Kidney capillary endothelial cell (primary cell): Measurements from ENCODE around the gene PAGE4.
A peak's percentile ranks its signal among the peaks of the same experiment; 100 is the strongest.

ENCODE experiments used
- DNase-seq: peaks from one replicate; pipeline ENCODE4 v3.0.0-alpha.2; 2018; ENCODE audit warnings: low spot score

The PAGE4 gene

GRCh38 chrX:49829016-49829415, at the start of gene PAGE4:
PAGE4 (plus strand) TSS chrX:49829303; CDS start chrX:49830429, 1,126 bp downstream.
- no peak for DNase-seq

- DNase-seq = no peak
Measured at GRCh38 chrX:49784747-49785280, 44.3 kb upstream of the PAGE4 start.

- no peak for DNase-seq
Measured at GRCh38 chrX:49792376-49792775, 36.7 kb upstream of the PAGE4 start.

GRCh38 chrX:49793686-49794085, 35.4 kb upstream of the PAGE4 start:
- no peak for DNase-seq

- no peak for DNase-seq
Measured at GRCh38 chrX:49799828-49800227, 29.3 kb upstream of the PAGE4 start.

GRCh38 chrX:49809891-49810632, 19.0 kb upstream of the PAGE4 start:
- no peak for DNase-seq

- no peak for DNase-seq
Measured at GRCh38 chrX:49812177-49812576, 16.9 kb upstream of the PAGE4 start.

GRCh38 chrX:49816435-49816834, 12.7 kb upstream of the PAGE4 start:
- no peak for DNase-seq

GRCh38 chrX:49838374-49838773, 9.3 kb downstream of the PAGE4 start:
- DNase-seq = peak; percentile 33

GRCh38 chrX:49840679-49841078, 11.6 kb downstream of the PAGE4 start:
- DNase-seq = peak; percentile 25

- no peak for DNase-seq
Measured at GRCh38 chrX:49842621-49843020, 13.5 kb downstream of the PAGE4 start.

- no peak for DNase-seq
Measured at GRCh38 chrX:49844611-49845010, 15.5 kb downstream of the PAGE4 start.

- DNase-seq = no peak
Measured at GRCh38 chrX:49845701-49846403, 16.7 kb downstream of the PAGE4 start.

- DNase-seq = no peak
Measured at GRCh38 chrX:49846522-49846921, 17.4 kb downstream of the PAGE4 start.

GRCh38 chrX:49848275-49848674, 19.2 kb downstream of the PAGE4 start:
- DNase-seq = no peak

GRCh38 chrX:49850028-49850427, 20.9 kb downstream of the PAGE4 start:
- DNase-seq = no peak

- no peak for DNase-seq
Measured at GRCh38 chrX:49853661-49854060, 24.6 kb downstream of the PAGE4 start.

GRCh38 chrX:49856819-49857218, 27.7 kb downstream of the PAGE4 start:
- no peak for DNase-seq

GRCh38 chrX:49858341-49858740, 29.2 kb downstream of the PAGE4 start:
- DNase-seq = no peak

GRCh38 chrX:49859491-49859890, 30.4 kb downstream of the PAGE4 start:
- no peak for DNase-seq

GRCh38 chrX:49860867-49861535, 31.9 kb downstream of the PAGE4 start:
- no peak for DNase-seq

GRCh38 chrX:49862093-49862492, 33.0 kb downstream of the PAGE4 start:
- DNase-seq = no peak

- DNase-seq = no peak
Measured at GRCh38 chrX:49868739-49869138, 39.6 kb downstream of the PAGE4 start.
